ENCODE data around the gene RETREG1.
"Not testable (repeated sequence)": the region's sequence is repeated elsewhere in the genome, so short reads cannot be mapped to it uniquely, and the experiment has no call there.

RETREG1 gene

GRCh38 chr5:16546732-16547131 is 70.1 kb downstream of the RETREG1 start:
- Histone ChIP-seq H2AFZ (ENCODE audit: low read length) (no peak overlapping the region), H3K27me3 (ENCODE audit: insufficient read depth, low read length, poor library complexity, severe bottlenecking) (no peaks in the 10 kb centered on the region), H4K20me1 (ENCODE audit: insufficient read depth, low read length, poor library complexity, severe bottlenecking) (no peaks in the 10 kb centered on the region), H3K36me3 (ENCODE audit: insufficient read depth, low read length) (no peaks in the 10 kb centered on the region), H3K4me2 (ENCODE audit: low read depth, low read length, poor library complexity, severe bottlenecking) (no peak overlapping the region), H3K4me3 (ENCODE audit: low read length, poor library complexity, severe bottlenecking) (no peak overlapping the region), H3K79me2 (ENCODE audit: insufficient read depth, low read length) (no peaks in the 10 kb centered on the region), H3K9me3 (ENCODE audit: insufficient read depth, low read depth, low read length) (no peaks in the 10 kb centered on the region), H3K9ac (ENCODE audit: low read depth, low read length, poor library complexity, severe bottlenecking) (no peak overlapping the region), H3F3A (ENCODE audit: low read depth) (no peaks in the 10 kb centered on the region), H3K4me1 (ENCODE audit: insufficient read depth, low read length, poor library complexity, severe bottlenecking) (no peaks in the 10 kb centered on the region), H3K9me2 (replicated peaks; ENCODE audit: low read depth, low read length) (no peaks in the 10 kb centered on the region)
- TF ChIP-seq EZH2phosphoT487 (IDR thresholded peaks at IDR 0.05; ENCODE audit: borderline replicate concordance) (no peak), CTCF (conservative IDR thresholded peaks at IDR 0.05; ENCODE audit: low read length) (no peak)

GRCh38 chr5:16544607-16545374 is 72.0 kb downstream of the RETREG1 start:
- no peaks in the 10 kb centered on the region for H3K27me3 ChIP-seq (ENCODE audit: insufficient read depth, low read length, poor library complexity, severe bottlenecking)
- no peaks in the 10 kb centered on the region for H3K4me1 ChIP-seq (ENCODE audit: insufficient read depth, low read length, poor library complexity, severe bottlenecking)
- H3K9me3 ChIP-seq (ENCODE audit: insufficient read depth, low read depth, low read length), result no peaks in the 10 kb centered on the region
- H3F3A ChIP-seq (ENCODE audit: low read depth), result no peaks in the 10 kb centered on the region
- H4K20me1 ChIP-seq (ENCODE audit: insufficient read depth, low read length, poor library complexity, severe bottlenecking), result no peaks in the 10 kb centered on the region
- H2AFZ ChIP-seq (ENCODE audit: low read length), result no peak overlapping the region
- H3K4me2 ChIP-seq (ENCODE audit: low read depth, low read length, poor library complexity, severe bottlenecking), result no peak overlapping the region
- no peak overlapping the region for H3K4me3 ChIP-seq (ENCODE audit: low read length, poor library complexity, severe bottlenecking)
- TF ChIP-seq CTCF (conservative IDR thresholded peaks at IDR 0.05; ENCODE audit: low read length), result no peak
- TF ChIP-seq EZH2phosphoT487 (IDR thresholded peaks at IDR 0.05; ENCODE audit: borderline replicate concordance), result no peak
- H3K36me3 ChIP-seq (ENCODE audit: insufficient read depth, low read length), result no peaks in the 10 kb centered on the region
- H3K79me2 ChIP-seq (ENCODE audit: insufficient read depth, low read length), result no peaks in the 10 kb centered on the region
- no peaks in the 10 kb centered on the region for H3K9me2 ChIP-seq (replicated peaks; ENCODE audit: low read depth, low read length)
- H3K9ac ChIP-seq (ENCODE audit: low read depth, low read length, poor library complexity, severe bottlenecking), result no peak overlapping the region

- not testable (repeated sequence) for H3K27me3 ChIP-seq (ENCODE audit: insufficient read depth, low read length, poor library complexity, severe bottlenecking); H3K79me2 ChIP-seq (ENCODE audit: insufficient read depth, low read length); H3K9me3 ChIP-seq (ENCODE audit: insufficient read depth, low read depth, low read length); H3K9me2 ChIP-seq (replicated peaks; ENCODE audit: low read depth, low read length); H3K36me3 ChIP-seq (ENCODE audit: insufficient read depth, low read length); H3F3A ChIP-seq (ENCODE audit: low read depth); H3K4me2 ChIP-seq (ENCODE audit: low read depth, low read length, poor library complexity, severe bottlenecking); H2AFZ ChIP-seq (ENCODE audit: low read length); H3K4me1 ChIP-seq (ENCODE audit: insufficient read depth, low read length, poor library complexity, severe bottlenecking); H3K9ac ChIP-seq (ENCODE audit: low read depth, low read length, poor library complexity, severe bottlenecking); H4K20me1 ChIP-seq (ENCODE audit: insufficient read depth, low read length, poor library complexity, severe bottlenecking); H3K4me3 ChIP-seq (ENCODE audit: low read length, poor library complexity, severe bottlenecking)
These were observed 73.6 kb downstream of the RETREG1 start for GRCh38 chr5:16543206-16543605.

- Histone ChIP-seq H3K79me2 (ENCODE audit: insufficient read depth, low read length) (no peaks in the 10 kb centered on the region), H3K36me3 (ENCODE audit: insufficient read depth, low read length) (no peaks in the 10 kb centered on the region), H3K4me2 (ENCODE audit: low read depth, low read length, poor library complexity, severe bottlenecking) (no peak overlapping the region)
These were observed 74.6 kb downstream of the RETREG1 start for GRCh38 chr5:16542236-16542635.

GRCh38 chr5:16541592-16541991 is 75.2 kb downstream of the RETREG1 start:
- H4K20me1 ChIP-seq (ENCODE audit: insufficient read depth, low read length, poor library complexity, severe bottlenecking); H3K36me3 ChIP-seq (ENCODE audit: insufficient read depth, low read length); H3K9me2 ChIP-seq (replicated peaks; ENCODE audit: low read depth, low read length); H3F3A ChIP-seq (ENCODE audit: low read depth); H3K4me2 ChIP-seq (ENCODE audit: low read depth, low read length, poor library complexity, severe bottlenecking); H3K9me3 ChIP-seq (ENCODE audit: insufficient read depth, low read depth, low read length); H3K79me2 ChIP-seq (ENCODE audit: insufficient read depth, low read length); H2AFZ ChIP-seq (ENCODE audit: low read length); H3K4me3 ChIP-seq (ENCODE audit: low read length, poor library complexity, severe bottlenecking); H3K4me1 ChIP-seq (ENCODE audit: insufficient read depth, low read length, poor library complexity, severe bottlenecking); H3K27me3 ChIP-seq (ENCODE audit: insufficient read depth, low read length, poor library complexity, severe bottlenecking); H3K9ac ChIP-seq (ENCODE audit: low read depth, low read length, poor library complexity, severe bottlenecking): not testable (repeated sequence)

More at GRCh38 chr5:16542236-16542635, 74.6 kb downstream of the RETREG1 start:
- no peak overlapping the region for H3K4me3 ChIP-seq (ENCODE audit: low read length, poor library complexity, severe bottlenecking)
- H3K4me1 ChIP-seq (ENCODE audit: insufficient read depth, low read length, poor library complexity, severe bottlenecking), result no peaks in the 10 kb centered on the region
- no peaks in the 10 kb centered on the region for H3K9me2 ChIP-seq (replicated peaks; ENCODE audit: low read depth, low read length)
- H3K9ac ChIP-seq (ENCODE audit: low read depth, low read length, poor library complexity, severe bottlenecking), result no peak overlapping the region
- H3K9me3 ChIP-seq (ENCODE audit: insufficient read depth, low read depth, low read length), result no peaks in the 10 kb centered on the region
- TF ChIP-seq CTCF (conservative IDR thresholded peaks at IDR 0.05; ENCODE audit: low read length) (no peak), EZH2phosphoT487 (IDR thresholded peaks at IDR 0.05; ENCODE audit: borderline replicate concordance) (no peak)
- no peaks in the 10 kb centered on the region for H4K20me1 ChIP-seq (ENCODE audit: insufficient read depth, low read length, poor library complexity, severe bottlenecking)
- H3K27me3 ChIP-seq (ENCODE audit: insufficient read depth, low read length, poor library complexity, severe bottlenecking), result no peaks in the 10 kb centered on the region
- H2AFZ ChIP-seq (ENCODE audit: low read length), result no peak overlapping the region
- no peaks in the 10 kb centered on the region for H3F3A ChIP-seq (ENCODE audit: low read depth)
